Tibial nerve (tissue), 4 donors: ENCODE results near the gene CLEC5A. TPM values are rescaled to one million over a fixed set of nuclear protein-coding genes. Genes with fewer than 3 reads are reported as not detected.
"Not testable (repeated sequence)": the region's sequence is repeated elsewhere in the genome, so short reads cannot be mapped to it uniquely, and the experiment has no call there.

Source experiments
- DNase-seq, 2 donors: peaks; one replicate each; pipeline ENCODE4 v3.0.0-alpha.2; 2019; ENCODE audit warnings: low spot score in 2 of 2
- H3K27ac ChIP-seq, 4 donors: fragments of 200-600 bp; sonication (generic) in 3 of 4; one replicate each; pipeline ENCODE4 v1.5.1; 2017 to 2019; ENCODE audit warnings: mild to moderate bottlenecking in 1 of 4
- H3K27me3 ChIP-seq, 2 donors: fragments of 200-600 bp; sonication (generic) in 1 of 2; one replicate each; pipeline versions ENCODE4 v1.5.1 to v1.6.0; 2017 to 2019
- H3K36me3 ChIP-seq, 3 donors: fragments of 200-600 bp; sonication (generic); one replicate each; pipeline ENCODE4 v1.5.1; 2018 to 2019
- H3K4me1 ChIP-seq, 4 donors: fragments of 200-600 bp; sonication (generic) in 3 of 4; one replicate each; pipeline ENCODE4 v1.5.1; 2017 to 2019
- H3K4me3 ChIP-seq, 4 donors: fragments of 200-600 bp; sonication (generic) in 3 of 4; one replicate each; pipeline ENCODE4 v1.5.1; 2017 to 2019; ENCODE audit warnings: mild to moderate bottlenecking in 1 of 4, moderate library complexity in 1 of 4
- H3K9me3 ChIP-seq, 4 donors: fragments of 200-600 bp; sonication (generic) in 3 of 4; one replicate each; pipeline ENCODE4 v1.5.1; 2017 to 2019
- CTCF ChIP-seq, 5 experiments: fragments of 200-600 bp in 3 of 5; fragments of 450-650 bp in 2 of 5; sonication (generic) in 3 of 5; IDR thresholded peaks; one replicate each; pipeline ENCODE4 v1.5.1; 2016 to 2019; ENCODE audit warnings: antibody characterized with exemption in 5 of 5, mild to moderate bottlenecking in 3 of 5, moderate library complexity in 2 of 5
- EP300 ChIP-seq, 2 donors: sonication (generic); formaldehyde crosslinking; IDR thresholded peaks; one replicate each; pipeline ENCODE4 v1.6.1; 2017; ENCODE audit warnings: antibody characterized with exemption in 2 of 2, mild to moderate bottlenecking in 1 of 2
- POLR2A ChIP-seq, 2 donors: fragments of 450-650 bp; IDR thresholded peaks; one replicate each; pipeline ENCODE4 v1.6.1; 2017; ENCODE audit warnings: antibody characterized with exemption in 2 of 2, mild to moderate bottlenecking in 2 of 2, moderate library complexity in 2 of 2
- WGBS, 2 donors: methylation state at CpG; one replicate each; pipeline ENCODE4 v1.1.5; 2018; 5-methylcytosine and 5-hydroxymethylcytosine counted together
- total RNA-seq, 4 donors: library from RNA; depleted of rRNA; stranded (reverse); fragments of >200 nt; gene quantifications; one replicate each; pipeline ENCODE4 v1.1.0, GENCODE V29; 2016

The CLEC5A gene
- total RNA-seq, 4 donors from 2014 or later = 3.0 to 13.1 (median 3.7) TPM

GRCh38 chr7:141990011-141990725 is 43.4 kb upstream of the CLEC5A start:
- Histone ChIP-seq H3K36me3 (no peaks in the 10 kb centered on the region), H3K4me3 (no peak overlapping the region), H3K4me1 (no peaks in the 10 kb centered on the region), H3K27ac (no peak overlapping the region), H3K9me3 (no peaks in the 10 kb centered on the region), H3K27me3 (no peaks in the 10 kb centered on the region)
- DNase-seq = no peak
- 59 to 67% methylated on average over 2 of the region's 2 CpGs for WGBS, 2 donors
- no peak for TF ChIP-seq POLR2A (IDR thresholded peaks at IDR 0.05)
- no peak for TF ChIP-seq EP300 (IDR thresholded peaks at IDR 0.05)
- no peak for TF ChIP-seq CTCF (IDR thresholded peaks at IDR 0.05)

GRCh38 chr7:141987803-141988202 is 41.0 kb upstream of the CLEC5A start:
- 92 to 95% methylated on average over 4 of the region's 4 CpGs for WGBS, 2 donors
- H3K9me3 ChIP-seq, H3K27ac ChIP-seq, H3K4me1 ChIP-seq, H3K27me3 ChIP-seq, H3K4me3 ChIP-seq, H3K36me3 ChIP-seq, DNase-seq: not testable (repeated sequence)

- H3K27me3 ChIP-seq = no peaks in the 10 kb centered on the region
- H3K9me3 ChIP-seq = no peaks in the 10 kb centered on the region
- 79 to 80% methylated on average over 2 of the region's 2 CpGs for WGBS, 2 donors
- TF ChIP-seq POLR2A (IDR thresholded peaks at IDR 0.05) = no peak
- no peak for TF ChIP-seq EP300 (IDR thresholded peaks at IDR 0.05)
- TF ChIP-seq CTCF (IDR thresholded peaks at IDR 0.05) = no peak
- H3K36me3 ChIP-seq = no peaks in the 10 kb centered on the region
- no peak overlapping the region for H3K4me3 ChIP-seq
- H3K27ac ChIP-seq = no peak overlapping the region
- H3K4me1 ChIP-seq = no peaks in the 10 kb centered on the region
- no peak for DNase-seq
Observed at GRCh38 chr7:141986923-141987322, 40.1 kb upstream of the CLEC5A start.

- not testable (repeated sequence) for H3K9me3 ChIP-seq, H3K27me3 ChIP-seq, H3K36me3 ChIP-seq, H3K4me3 ChIP-seq, H3K4me1 ChIP-seq, H3K27ac ChIP-seq, DNase-seq
- WGBS, 2 donors = 96 to 100% methylated on average over 7 to 9 of the region's 13 CpGs
Observed at GRCh38 chr7:141985926-141986325, 39.2 kb upstream of the CLEC5A start.

- H3K4me1 ChIP-seq = peaks cover 0 to 3% (median 0%) of the 10 kb centered on the region in 4 donors
- no peak for DNase-seq
- H3K4me3 ChIP-seq = no peak overlapping the region
- no peaks in the 10 kb centered on the region for H3K36me3 ChIP-seq
- WGBS, 2 donors = 83 to 88% methylated on average over 2 of the region's 2 CpGs
- H3K27ac ChIP-seq = no peak overlapping the region
- H3K9me3 ChIP-seq = no peaks in the 10 kb centered on the region
- no peaks in the 10 kb centered on the region for H3K27me3 ChIP-seq
- TF ChIP-seq EP300 (IDR thresholded peaks at IDR 0.05) = no peak
- TF ChIP-seq CTCF (IDR thresholded peaks at IDR 0.05) = no peak
- no peak for TF ChIP-seq POLR2A (IDR thresholded peaks at IDR 0.05)
Observed at GRCh38 chr7:141979568-141979967, 32.8 kb upstream of the CLEC5A start.

GRCh38 chr7:141978351-141978750 is 31.6 kb upstream of the CLEC5A start:
- Histone ChIP-seq H3K4me3 (no peak overlapping the region), H3K4me1 (peaks cover 0 to 3% (median 0%) of the 10 kb centered on the region in 4 donors), H3K9me3 (no peaks in the 10 kb centered on the region), H3K27me3 (no peaks in the 10 kb centered on the region), H3K36me3 (no peaks in the 10 kb centered on the region), H3K27ac (no peak overlapping the region)
- DNase-seq = no peak
- no peak for TF ChIP-seq CTCF (IDR thresholded peaks at IDR 0.05)
- TF ChIP-seq EP300 (IDR thresholded peaks at IDR 0.05) = no peak
- TF ChIP-seq POLR2A (IDR thresholded peaks at IDR 0.05) = no peak
- 81 to 93% methylated on average over 1 of the region's 1 CpG for WGBS, 2 donors
